K562 (cell line): ENCODE results near the gene ATP5F1C. TPM values are rescaled to one million over a fixed set of nuclear protein-coding genes. Genes with fewer than 3 reads are reported as not detected.

ENCODE experiments used
- ATAC-seq: fragments of 200-7000 bp; cut with Tn5 transposase; 3 replicates; pipeline ENCODE4 v1.9.1; 2020; ENCODE audit warnings: moderate library complexity
- BruUV-seq: library from RNA; stranded (reverse); fragments of 400-500 nt; replicated peaks from 2 replicates; lab custom pipeline; 2021; lab: Mats Ljungman, UMichigan
- CTCF ChIA-PET: fragments of 300-600 bp; formaldehyde crosslinking; extraction: SDS; loops from one replicate; lab custom pipeline; 2021; ENCODE audit warnings: low intra/inter-chr PET ratio; lab: Yijun Ruan, JAX
- POLR2A ChIA-PET: fragments of 300-600, 350-650 bp; sonication (Branson Sonifier 250); formaldehyde crosslinking; extraction: SDS; loops from one replicate; lab custom pipeline; 2021; ENCODE audit warnings: antibody characterized with exemption, inconsistent platforms; lab: Yijun Ruan, JAX
- DNase-seq, 4 experiments: peaks; one replicate each; pipeline versions ENCODE4 v3.0.0 to v3.0.0-alpha.2; 2011 to 2018; ENCODE audit warnings: low spot score in 3 of 4, mixed read lengths in 3 of 4; ENCODE audit errors: extremely low read depth in 1 of 4
- FAIRE-seq: peaks from 2 replicates; lab custom pipeline; 2011; peaks lifted over from hg19 to GRCh38; lab: Jason Lieb, UNC
- H2AFZ ChIP-seq: 2 replicates; pipeline ENCODE4 v1.6.0; 2011; ENCODE audit warnings: low read depth, low read length, control low read depth, inconsistent platforms
- H3K27ac ChIP-seq: fragments of 200-600 bp; 3 replicates; pipeline ENCODE4 v1.8.0; 2011; ENCODE audit warnings: low read depth, mild to moderate bottlenecking, control low read depth, inconsistent platforms, low read length, moderate library complexity, mixed read lengths; ENCODE audit errors: extremely low read depth
- H3K27me3 ChIP-seq, 2 experiments: fragments of 300-600 bp in 1 of 2; 2 replicates in 1 of 2; 3 replicates in 1 of 2; pipeline versions ENCODE4 v1.6.0 to v1.8.0; 2011; ENCODE audit warnings: inconsistent platforms in 2 of 2, low read length in 2 of 2, mild to moderate bottlenecking in 1 of 2, mixed read lengths in 1 of 2, moderate library complexity in 1 of 2; ENCODE audit not compliant: control insufficient read depth in 2 of 2, insufficient read depth in 2 of 2
- H3K36me3 ChIP-seq: fragments of 300-600 bp; 3 replicates; pipeline ENCODE4 v1.8.0; 2011; ENCODE audit warnings: mild to moderate bottlenecking, low read length, inconsistent platforms; ENCODE audit not compliant: control insufficient read depth, insufficient read depth
- H3K4me1 ChIP-seq, 2 experiments: fragments of 200-600 bp in 1 of 2; replicated peaks in 1 of 2; 2 replicates in 1 of 2; 3 replicates in 1 of 2; pipeline versions ENCODE4 v1.5.1 to v1.8.0; 2011; ENCODE audit warnings: inconsistent platforms in 2 of 2, low read length in 2 of 2, mild to moderate bottlenecking in 1 of 2, mixed read lengths in 1 of 2, moderate library complexity in 1 of 2; ENCODE audit not compliant: control insufficient read depth in 2 of 2, insufficient read depth in 2 of 2
- H3K4me2 ChIP-seq: 2 replicates; pipeline ENCODE4 v1.6.1; 2011; ENCODE audit warnings: low read length, control low read depth, inconsistent platforms, mixed read lengths; ENCODE audit not compliant: insufficient read depth
- H3K4me3 ChIP-seq: fragments of 200-600 bp; sonication (generic), shearing (Covaris generic); 2 replicates; pipeline ENCODE4 v1.5.1; 2016; ENCODE audit warnings: control low read depth, inconsistent platforms
- H3K79me2 ChIP-seq: fragments of 200-600 bp; 3 replicates; pipeline ENCODE4 v1.8.0; 2011; ENCODE audit warnings: low read length, inconsistent platforms; ENCODE audit not compliant: control insufficient read depth, insufficient read depth
- H3K9ac ChIP-seq, 2 experiments: 2 replicates each; pipeline versions ENCODE4 v1.6.0 to v1.6.1; 2011; ENCODE audit warnings: low read depth in 2 of 2, low read length in 2 of 2, control low read depth in 1 of 2, inconsistent platforms in 1 of 2, mild to moderate bottlenecking in 1 of 2, mixed read lengths in 1 of 2; ENCODE audit not compliant: insufficient read depth in 1 of 2
- H3K9me1 ChIP-seq: one replicate; pipeline ENCODE4 v1.6.0; 2011; ENCODE audit warnings: inconsistent platforms, mild to moderate bottlenecking, low read length, moderate library complexity; ENCODE audit not compliant: control insufficient read depth, insufficient read depth
- H3K9me3 ChIP-seq: replicated peaks from 2 replicates; pipeline ENCODE4 v1.5.1; 2011; ENCODE audit warnings: low read depth, low read length, inconsistent platforms; ENCODE audit not compliant: control insufficient read depth, insufficient read depth
- H4K20me1 ChIP-seq: replicated peaks from 2 replicates; pipeline ENCODE4 v1.6.1; 2011; ENCODE audit warnings: low read length, inconsistent platforms, mixed read lengths; ENCODE audit not compliant: control insufficient read depth, insufficient read depth
- BACH1 ChIP-seq: fragments of 200-800 bp; sonication (Bioruptor generic); IDR thresholded peaks from 2 replicates; pipeline ENCODE4 v1.6.1; 2016; ENCODE audit warnings: missing genetic modification characterization, missing compliant biosample characterization
- CTBP1 ChIP-seq: fragments of 450-650 bp; IDR thresholded peaks from 2 replicates; pipeline ENCODE4 v1.6.1; 2016; ENCODE audit warnings: borderline replicate concordance
- CTCF ChIP-seq, 3 experiments: IDR thresholded peaks in 2 of 3; conservative IDR thresholded peaks in 1 of 3; 2 replicates each; pipeline ENCODE4 v1.5.1; 2011 to 2012; ENCODE audit warnings: low read length in 3 of 3, mild to moderate bottlenecking in 3 of 3, control low read depth in 2 of 3, improper control_type of control experiment in 1 of 3, inconsistent platforms in 1 of 3, low read depth in 1 of 3, mixed read lengths in 1 of 3, moderate library complexity in 1 of 3; ENCODE audit not compliant: insufficient read depth in 2 of 3
- ESRRB ChIP-seq: fragments of 250-450 bp; sonication (Bioruptor Pico); IDR thresholded peaks from 2 replicates; pipeline ENCODE4 v1.5.0; 2020; ENCODE audit warnings: mild to moderate bottlenecking, moderate library complexity, borderline replicate concordance
- KLF13 ChIP-seq: fragments of 450-650 bp; IDR thresholded peaks from 2 replicates; pipeline ENCODE4 v1.6.1; 2016; ENCODE audit warnings: missing genetic modification characterization, low read depth, mild to moderate bottlenecking, missing compliant biosample characterization, moderate library complexity, borderline replicate concordance
- MAFG ChIP-seq: fragments of 450-650 bp; conservative IDR thresholded peaks from 2 replicates; pipeline ENCODE4 v1.6.1; 2016; ENCODE audit warnings: missing genetic modification characterization, missing compliant biosample characterization
- MAFK ChIP-seq: IDR thresholded peaks from 2 replicates; pipeline ENCODE4 v1.6.1; 2011; ENCODE audit warnings: low read length, improper control_type of control experiment
- NFE2 ChIP-seq: IDR thresholded peaks from 2 replicates; pipeline ENCODE4 v1.6.1; 2014; ENCODE audit warnings: antibody characterized with exemption, low read depth
- POLR3A ChIP-seq: IDR thresholded peaks from 2 replicates; pipeline ENCODE4 v1.6.1; 2011; ENCODE audit warnings: borderline replicate concordance, mild to moderate bottlenecking, moderate library complexity; ENCODE audit not compliant: insufficient read length, insufficient read depth; ENCODE audit errors: extremely low read depth
- RAD21 ChIP-seq, 2 experiments: fragments of 250-450 bp in 1 of 2; fragments of 450-650 bp in 1 of 2; sonication (Bioruptor Pico) in 1 of 2; formaldehyde crosslinking in 1 of 2; IDR thresholded peaks in 1 of 2; conservative IDR thresholded peaks in 1 of 2; 2 replicates each; pipeline versions ENCODE4 v1.4.0 to v1.8.0; 2020 to 2022; ENCODE audit warnings: mild to moderate bottlenecking in 2 of 2, moderate library complexity in 1 of 2
- SMAD4 ChIP-seq: fragments of 250-450 bp; sonication (Bioruptor Pico); conservative IDR thresholded peaks from 2 replicates; pipeline ENCODE4 v1.8.0; 2021; ENCODE audit warnings: inconsistent platforms, mild to moderate bottlenecking, moderate library complexity
- TAF7 ChIP-seq: fragments of 450-650 bp; IDR thresholded peaks from 2 replicates; pipeline ENCODE4 v1.6.1; 2016; ENCODE audit warnings: missing genetic modification characterization, missing compliant biosample characterization
- TRIM24 ChIP-seq, 2 experiments: fragments of 450-650 bp; IDR thresholded peaks; 2 replicates each; pipeline ENCODE4 v1.6.1; 2016
- TRIM28 ChIP-seq: fragments of 450-650 bp; IDR thresholded peaks from 2 replicates; pipeline ENCODE4 v1.6.1; 2017
- ZNF316 ChIP-seq: fragments of 450-650 bp; IDR thresholded peaks from 2 replicates; pipeline ENCODE4 v1.6.1; 2016
- WGBS: fragments of 100-300 bp; shearing (Covaris generic); methylation state at CpG from one replicate; pipeline ENCODE4 v1.1.6; 2016; ENCODE audit warnings: low coverage, mixed read lengths; ENCODE audit not compliant: insufficient coverage; ENCODE audit errors: missing lambda C conversion rate; 5-methylcytosine and 5-hydroxymethylcytosine counted together
- in situ Hi-C: fragments of 300-500 bp; cut with MboI; formaldehyde crosslinking; loops from 4 replicates; pipeline ENCODE4 v1.15.0; 2018; ENCODE audit warnings: inconsistent platforms, mixed read lengths
- intact Hi-C: fragments of 100-400 bp; cut with micrococcal nuclease; formaldehyde crosslinking; loops from 2 replicates; pipeline ENCODE4 v1.14.2; 2022
- polyA plus RNA-seq, 8 experiments: library from polyadenylated mRNA; depleted of rRNA in 4 of 8; stranded (reverse) in 5 of 8; unstranded in 3 of 8; fragments of >200 nt; fragmentation: Nextera tagmentation in 2 of 8; fragmentation: Illumina TruSeq in 1 of 8; extraction: Ambion mirVana in 2 of 8; extraction: Trizol in 1 of 8; gene quantifications; 2 replicates each; pipeline versions ENCODE4 v1.2.1 to v1.2.3, GENCODE V29; 2011 to 2014; ENCODE audit warnings: inconsistent platforms in 1 of 8, missing spikeins in 1 of 8
- total RNA-seq, 7 experiments: library from RNA; depleted of rRNA in 6 of 7; stranded (reverse); fragments of >200 nt in 6 of 7; fragmentation: Illumina TruSeq in 2 of 7; extraction: Trizol in 2 of 7; gene quantifications; 2 replicates each; pipeline versions ENCODE4 v1.2.1 to v1.2.3, GENCODE V29; 2011 to 2021; ENCODE audit warnings: low replicate concordance in 1 of 7
- TF ChIP-seq, protein P1 (sequence below), 2 experiments: fragments of 200-800 bp in 1 of 2; sonication (Bioruptor generic) in 1 of 2; sonication (generic) in 1 of 2; formaldehyde crosslinking in 1 of 2; IDR thresholded peaks in 1 of 2; conservative IDR thresholded peaks in 1 of 2; 2 replicates each; pipeline versions ENCODE4 v1.5.0 to v1.6.1; 2016 to 2020; ENCODE audit warnings: missing compliant biosample characterization in 1 of 2, missing genetic modification characterization in 1 of 2, missing genetic modification reagents in 1 of 2
- TF ChIP-seq, protein P2 (sequence below): fragments of 250-450 bp; sonication (Bioruptor Pico); IDR thresholded peaks from 2 replicates; pipeline ENCODE4 v1.4.0; 2020; ENCODE audit warnings: mild to moderate bottlenecking

The ATP5F1C gene
- total and polyA plus RNA-seq, 9 of the 15 experiments (the other 6 are each of a cell fraction or from before 2014, with no cell fraction given), result 389 to 1,475 (median 559) TPM

GRCh38 chr10:7824251-7824650 is 36.3 kb downstream of the ATP5F1C start (continued):
- TF ChIP-seq, protein P1, sequence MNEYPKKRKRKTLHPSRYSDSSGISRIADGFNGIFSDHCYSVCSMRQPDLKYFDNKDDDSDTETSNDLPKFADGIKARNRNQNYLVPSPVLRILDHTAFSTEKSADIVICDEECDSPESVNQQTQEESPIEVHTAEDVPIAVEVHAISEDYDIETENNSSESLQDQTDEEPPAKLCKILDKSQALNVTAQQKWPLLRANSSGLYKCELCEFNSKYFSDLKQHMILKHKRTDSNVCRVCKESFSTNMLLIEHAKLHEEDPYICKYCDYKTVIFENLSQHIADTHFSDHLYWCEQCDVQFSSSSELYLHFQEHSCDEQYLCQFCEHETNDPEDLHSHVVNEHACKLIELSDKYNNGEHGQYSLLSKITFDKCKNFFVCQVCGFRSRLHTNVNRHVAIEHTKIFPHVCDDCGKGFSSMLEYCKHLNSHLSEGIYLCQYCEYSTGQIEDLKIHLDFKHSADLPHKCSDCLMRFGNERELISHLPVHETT (CRISPR knock-in tag; conservative IDR thresholded peaks at IDR 0.05 in 1 of 2, IDR thresholded peaks at IDR 0.05 in 1 of 2), result no peak
- no peak for TF ChIP-seq POLR3A
- TF ChIP-seq ESRRB (CRISPR knock-in tag), result no peak

- H3K79me2 ChIP-seq, result peaks cover 17% of the 10 kb centered on the region; the same call in 2 of the 3 replicates
- POLR2A ChIA-PET, result interaction anchor here (1.8 kb wide), 1 partner anchor 9 kb away, joined by 9 read pairs; the partner anchor contains the start of gene TAF3
- TF ChIP-seq TRIM24 (IDR thresholded peaks at IDR 0.05) (no peak), MAFG (tag) (peak; percentile 61), CTBP1 (no peak), TRIM28 (0 out of 2 replicates have a peak, but pooled peaks have one; percentile 24), SMAD4 (CRISPR knock-in tag) (no peak), RAD21 (CRISPR knock-in tag; conservative IDR thresholded peaks at IDR 0.05 in 1 of 2, IDR thresholded peaks at IDR 0.05 in 1 of 2) (0 out of 4 replicates have a peak, but pooled peaks of 1 of the 2 experiments have one; percentile 10), MAFK (peak; percentile 68), CTCF (IDR thresholded peaks at IDR 0.05 in 2 of 3, conservative IDR thresholded peaks at IDR 0.05 in 1 of 3; ENCODE audit: insufficient read depth in 2 of 3, low read depth in 1 of 3, low read length in 3 of 3) (peak in 2 of 3 experiments; percentile 26 to 48; a peak in 2 of 6 replicates), KLF13 (no peak), BACH1 (tag) (peak; percentile 45; the same call in 1 of the 2 replicates), TAF7 (tag) (no peak), NFE2 (peak; percentile 87), ZNF316 (peak; percentile 64; the same call in 1 of the 2 replicates)
- TF ChIP-seq, protein P2, sequence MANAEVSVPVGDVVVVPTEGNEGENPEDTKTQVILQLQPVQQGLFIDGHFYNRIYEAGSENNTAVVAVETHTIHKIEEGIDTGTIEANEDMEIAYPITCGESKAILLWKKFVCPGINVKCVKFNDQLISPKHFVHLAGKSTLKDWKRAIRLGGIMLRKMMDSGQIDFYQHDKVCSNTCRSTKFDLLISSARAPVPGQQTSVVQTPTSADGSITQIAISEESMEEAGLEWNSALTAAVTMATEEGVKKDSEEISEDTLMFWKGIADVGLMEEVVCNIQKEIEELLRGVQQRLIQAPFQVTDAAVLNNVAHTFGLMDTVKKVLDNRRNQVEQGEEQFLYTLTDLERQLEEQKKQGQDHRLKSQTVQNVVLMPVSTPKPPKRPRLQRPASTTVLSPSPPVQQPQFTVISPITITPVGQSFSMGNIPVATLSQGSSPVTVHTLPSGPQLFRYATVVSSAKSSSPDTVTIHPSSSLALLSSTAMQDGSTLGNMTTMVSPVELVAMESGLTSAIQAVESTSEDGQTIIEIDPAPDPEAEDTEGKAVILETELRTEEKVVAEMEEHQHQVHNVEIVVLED (CRISPR knock-in tag), result no peak
Observed at GRCh38 chr10:7826971-7827370, 39.0 kb downstream of the ATP5F1C start.

More at GRCh38 chr10:7826971-7827370, 39.0 kb downstream of the ATP5F1C start:
- 38% methylated on average over 4 of the region's 4 CpGs for WGBS
- Histone ChIP-seq H3K4me2 (no peak overlapping the region), H4K20me1 (no peaks in the 10 kb centered on the region), H3K9me3 (no peaks in the 10 kb centered on the region), H3K4me1 (peaks cover 0 to 3% of the 10 kb centered on the region in 2 experiments; a peak in 2 of 5 replicates), H3K36me3 (peaks cover 30% of the 10 kb centered on the region), H3K9ac (no peak overlapping the region), H3K9me1 (no peaks in the 10 kb centered on the region), H2AFZ (no peak overlapping the region), H3K27ac (no peak overlapping the region), H3K4me3 (no peak overlapping the region), H3K27me3 (no peaks in the 10 kb centered on the region)
- in situ Hi-C loops (no loop called here), intact Hi-C loops (no loop called here)
- BruUV-seq, result no TSS peak
- peak; percentile 82 for FAIRE-seq
- CTCF ChIA-PET, result no interaction called here
- ATAC-seq, result peak; percentile 96
- DNase-seq, result peak in 2 of 4 experiments; percentile 44 to 66
